Effector memory CD8-positive, alpha-beta T cell (primary cell): Measurements from ENCODE around the gene DAG1.

Experiments
- ATAC-seq: fragments of 150-1000 bp; cut with Tn5 transposase; replicated peaks from 2 replicates; pipeline ENCODE4 v1.10.0; 2021; ENCODE audit warnings: mild to moderate bottlenecking, moderate library complexity
- DNase-seq, 3 experiments: peaks; one replicate each; pipeline ENCODE4 v3.0.0; 2021
- H3K27ac Mint-ChIP-seq, 2 donors: one replicate each; pipeline ENCODE4 v1.8.0; 2022; ENCODE audit warnings: mild to moderate bottlenecking in 2 of 2, mixed read lengths in 2 of 2, moderate library complexity in 2 of 2
- H3K27me3 Mint-ChIP-seq, 2 donors: one replicate each; pipeline ENCODE4 v1.8.0; 2022; ENCODE audit warnings: mixed read lengths in 2 of 2
- H3K36me3 Mint-ChIP-seq: one replicate; pipeline ENCODE4 v1.8.0; 2022; ENCODE audit warnings: mild to moderate bottlenecking, moderate library complexity, mixed read lengths; ENCODE audit not compliant: insufficient read depth
- H3K4me1 Mint-ChIP-seq, 2 donors: one replicate each; pipeline ENCODE4 v1.8.0; 2022; ENCODE audit warnings: low read depth in 2 of 2, mixed read lengths in 2 of 2
- H3K4me3 Mint-ChIP-seq, 2 donors: one replicate each; pipeline ENCODE4 v1.8.0; 2022; ENCODE audit warnings: mild to moderate bottlenecking in 2 of 2, mixed read lengths in 2 of 2, moderate library complexity in 2 of 2
- H3K9me3 Mint-ChIP-seq, 2 donors: one replicate each; pipeline ENCODE4 v1.8.0; 2022; ENCODE audit warnings: mixed read lengths in 2 of 2
- total RNA-seq, 9 experiments: gene quantifications; one replicate each; lab custom pipeline; 2026; lab: John Stamatoyannopoulos, UW

DAG1 gene
- total RNA-seq = 16.8 to 31.3 (median 22.6) reads per million in 9 experiments

DNA sequence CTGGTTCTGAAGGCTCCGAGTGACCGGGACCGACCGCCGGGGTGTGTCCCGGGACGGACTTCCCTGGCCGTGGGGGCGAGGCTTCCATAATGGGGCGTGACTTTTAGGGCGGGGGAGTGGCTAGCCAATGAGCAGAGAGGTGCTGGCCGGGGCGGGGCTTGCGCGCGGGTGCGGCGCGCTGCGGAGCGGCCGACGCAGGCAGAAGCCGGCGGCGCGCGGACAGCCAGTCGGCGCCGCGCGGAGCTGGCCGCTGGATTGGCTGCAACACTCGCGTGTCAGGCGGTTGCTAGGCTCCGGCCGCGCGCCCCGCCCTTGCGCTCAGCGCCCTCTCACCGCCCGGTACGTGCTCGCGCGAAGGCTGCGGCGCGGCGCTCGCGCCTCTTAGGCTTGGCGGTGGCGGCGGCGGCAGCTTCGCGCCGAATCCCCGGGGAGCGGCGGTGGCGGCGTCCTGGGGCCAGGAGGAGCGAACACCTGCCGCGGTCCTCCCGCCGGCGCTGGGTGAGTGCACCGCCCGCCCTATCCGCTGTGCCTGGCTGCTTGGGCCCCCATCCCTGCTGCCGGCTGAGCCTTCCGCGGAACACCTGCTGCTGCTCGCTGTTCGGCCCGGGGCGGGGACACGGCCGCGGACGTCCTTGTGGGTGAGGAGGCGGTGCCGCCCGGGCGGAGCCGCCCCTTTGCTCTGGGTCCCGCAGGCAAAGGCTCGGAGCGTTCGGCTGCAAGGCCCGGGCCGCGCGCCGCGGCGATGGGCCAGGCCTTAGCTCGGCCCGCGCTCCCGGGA is at the start of gene DAG1:
TSS of gene DAG1 (plus strand) at position 332 of the 778 bp plus-strand sequence. CDS start 40,268 bp downstream, outside the sequence.
- Mint-ChIP-seq H3K36me3 (peaks cover 10% of the 10 kb centered on the region), H3K4me3 (peak within 1 kb of the TSS; percentile 88 to 91), H3K27me3 (no peaks in the 10 kb centered on the region), H3K4me1 (peaks cover 21 to 24% of the 10 kb centered on the region in 2 donors), H3K27ac (peak within 1 kb of the TSS; percentile 77 to 91), H3K9me3 (no peaks in the 10 kb centered on the region)
- ATAC-seq (peak; percentile 87), DNase-seq (peak; percentile 91 to 92 (median 92))

DNA sequence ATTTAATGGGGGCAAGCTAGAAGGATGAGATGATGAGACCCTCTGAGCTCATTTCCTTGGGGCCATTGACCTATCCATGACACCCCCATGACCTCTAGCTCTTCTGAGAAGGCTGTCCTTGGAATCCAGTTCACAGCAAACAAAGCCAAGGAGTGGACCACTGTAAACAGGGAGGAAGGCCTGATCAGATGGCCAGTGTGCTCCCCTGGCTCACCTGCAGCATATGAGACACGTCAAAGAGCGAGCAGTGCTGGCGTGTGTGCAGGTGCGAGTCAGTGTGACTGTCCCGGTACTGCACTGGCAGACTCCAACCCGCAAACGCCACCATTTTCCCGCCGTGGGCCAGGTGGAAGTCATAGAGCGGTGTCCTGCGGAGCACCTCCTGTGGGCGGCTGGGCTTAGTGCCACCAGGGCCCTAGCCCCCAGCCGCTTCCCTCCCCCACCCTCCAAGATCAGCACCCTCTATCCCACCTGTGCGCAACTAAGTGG is 48.1 kb upstream of the DAG1 start:
- Mint-ChIP-seq H3K27ac (no peak overlapping the region), H3K36me3 (peaks cover 3% of the 10 kb centered on the region), H3K4me1 (peaks cover 28 to 35% of the 10 kb centered on the region in 2 donors), H3K27me3 (no peaks in the 10 kb centered on the region), H3K9me3 (no peaks in the 10 kb centered on the region), H3K4me3 (no peak overlapping the region)
- DNase-seq (no peak), ATAC-seq (no peak)

DNA sequence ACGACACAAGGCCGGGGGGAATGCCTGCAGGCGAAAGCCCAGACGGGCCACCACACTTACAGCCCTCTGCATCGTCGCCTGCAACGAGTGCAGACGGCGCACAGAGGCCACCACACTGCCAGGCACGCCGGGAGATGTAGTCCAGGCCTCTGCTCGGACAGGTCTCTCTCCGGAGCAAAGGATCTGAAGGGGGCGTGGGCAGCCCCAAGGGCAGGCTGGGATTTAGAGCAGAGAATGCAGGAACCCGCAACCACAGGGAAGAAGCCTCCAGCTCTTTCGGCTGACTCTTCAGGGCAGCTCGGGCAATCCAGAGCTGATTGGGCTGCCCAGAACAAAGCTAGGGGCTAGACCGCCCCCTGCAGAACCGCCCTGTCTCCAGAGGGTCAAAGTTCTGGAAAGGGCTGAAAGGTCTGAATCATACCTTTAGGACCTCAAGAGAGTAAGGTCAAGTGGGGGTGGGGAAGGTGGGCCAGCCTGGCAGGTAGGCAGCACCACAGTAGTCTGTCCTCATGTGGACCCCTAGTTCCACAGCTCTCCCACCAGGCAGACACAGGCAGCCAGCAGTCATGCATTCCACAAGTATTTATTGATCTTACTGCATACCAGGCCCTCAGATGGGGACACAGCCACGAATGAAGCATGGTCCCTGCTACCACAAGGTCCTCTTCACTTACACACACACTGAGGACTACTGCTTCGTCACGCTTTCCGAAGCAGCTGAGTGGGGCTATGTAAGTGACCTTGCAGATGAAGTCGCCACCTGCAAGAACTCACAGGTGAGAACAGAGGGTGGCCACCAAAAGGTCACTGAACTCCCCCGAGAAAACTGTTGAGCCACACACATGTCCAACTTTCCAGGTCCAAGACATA is 47.5 kb upstream of the DAG1 start, which contains the start of gene AMT:
TSS of gene AMT (minus strand) at position 95 of the 870 bp plus-strand sequence. CDS start at position 72, 23 bp downstream.
- DNase-seq = no peak
- peaks cover 22 to 30% of the 10 kb centered on the region in 2 donors for H3K4me1 Mint-ChIP-seq
- no peak within 1 kb of the TSS for H3K27ac Mint-ChIP-seq
- H3K27me3 Mint-ChIP-seq = no peaks in the 10 kb centered on the region
- peaks cover 3% of the 10 kb centered on the region for H3K36me3 Mint-ChIP-seq
- H3K9me3 Mint-ChIP-seq = no peaks in the 10 kb centered on the region
- no peak within 1 kb of the TSS for H3K4me3 Mint-ChIP-seq
- ATAC-seq = no peak

DNA sequence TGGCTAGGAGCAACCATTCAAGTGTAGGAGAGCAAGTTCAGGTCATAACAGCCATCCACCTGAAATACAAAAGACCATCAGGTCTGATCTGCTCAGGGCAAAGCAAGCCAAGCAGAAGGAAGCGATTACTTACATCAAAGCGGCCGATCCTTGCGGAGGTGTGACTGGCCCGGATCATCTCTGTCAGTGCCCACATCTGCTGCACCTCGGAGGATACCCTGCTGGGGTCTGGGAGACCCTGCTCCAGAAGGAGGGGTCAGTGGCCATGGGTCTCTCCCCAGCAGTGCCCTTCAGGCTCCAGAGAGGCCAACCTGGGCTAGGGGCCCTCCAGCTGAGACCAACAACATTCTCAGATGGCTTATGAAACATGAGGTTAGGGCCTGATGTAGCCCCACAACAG is 45.3 kb upstream of the DAG1 start:
- Mint-ChIP-seq H3K27ac (peak overlapping the region; percentile 28 to 44), H3K4me1 (peaks cover 21 to 32% of the 10 kb centered on the region in 2 donors), H3K36me3 (peaks cover 12% of the 10 kb centered on the region), H3K27me3 (no peaks in the 10 kb centered on the region), H3K9me3 (no peaks in the 10 kb centered on the region), H3K4me3 (no peak overlapping the region)
- DNase-seq (no peak), ATAC-seq (no peak)

DNA sequence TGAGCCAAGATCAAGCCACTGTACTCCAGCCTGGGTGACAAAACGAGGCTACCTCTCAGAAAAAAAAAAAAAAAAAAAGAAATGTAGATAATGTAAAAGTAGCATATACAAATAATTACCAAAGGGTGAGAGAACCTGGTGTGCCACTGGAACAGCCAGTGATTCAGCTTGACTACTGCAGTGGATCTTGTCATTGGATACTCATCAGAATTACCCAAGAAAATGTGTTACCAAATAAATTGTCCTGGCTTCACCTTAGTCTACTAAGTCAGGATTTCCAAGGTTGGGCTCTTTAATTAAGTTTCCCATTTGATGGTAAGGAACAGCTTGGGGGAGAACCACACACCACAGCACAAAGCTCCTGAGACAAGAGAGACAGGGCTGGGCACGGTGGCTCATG is 42.5 kb upstream of the DAG1 start:
- ATAC-seq (no peak), DNase-seq (no peak)
- H3K9me3 Mint-ChIP-seq = no peaks in the 10 kb centered on the region

DNA sequence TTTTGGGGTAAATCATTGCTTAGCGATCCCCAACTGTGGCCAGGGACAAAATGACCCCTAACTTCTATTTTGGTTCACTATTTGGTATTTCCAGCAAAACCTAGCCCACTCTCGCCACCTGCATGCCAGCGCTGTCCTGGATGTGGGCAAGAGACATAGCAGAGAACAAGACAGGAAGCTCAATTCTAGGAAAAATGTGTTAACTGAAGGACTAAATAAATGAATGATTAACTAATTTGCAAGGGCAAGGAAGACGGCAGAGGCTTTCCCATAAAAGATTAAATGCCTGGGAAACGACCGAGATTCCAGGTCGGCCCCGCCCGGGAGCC is 41.4 kb upstream of the DAG1 start:
- no peaks in the 10 kb centered on the region for H3K27me3 Mint-ChIP-seq
- no peaks in the 10 kb centered on the region for H3K9me3 Mint-ChIP-seq
- H3K36me3 Mint-ChIP-seq = peaks cover 12% of the 10 kb centered on the region
- peak overlapping the region; percentile 94 to 97 for H3K4me3 Mint-ChIP-seq
- H3K27ac Mint-ChIP-seq = peak overlapping the region; percentile 90 to 97
- ATAC-seq = no peak
- DNase-seq = no peak
- H3K4me1 Mint-ChIP-seq = peaks cover 18 to 26% of the 10 kb centered on the region in 2 donors

More for the DNA sequence above, 42.5 kb upstream of the DAG1 start:
- Mint-ChIP-seq H3K4me3 (peak overlapping the region; percentile 94 to 97), H3K4me1 (peaks cover 18 to 26% of the 10 kb centered on the region in 2 donors), H3K36me3 (peaks cover 12% of the 10 kb centered on the region), H3K27ac (no peak overlapping the region), H3K27me3 (no peaks in the 10 kb centered on the region)

DNA sequence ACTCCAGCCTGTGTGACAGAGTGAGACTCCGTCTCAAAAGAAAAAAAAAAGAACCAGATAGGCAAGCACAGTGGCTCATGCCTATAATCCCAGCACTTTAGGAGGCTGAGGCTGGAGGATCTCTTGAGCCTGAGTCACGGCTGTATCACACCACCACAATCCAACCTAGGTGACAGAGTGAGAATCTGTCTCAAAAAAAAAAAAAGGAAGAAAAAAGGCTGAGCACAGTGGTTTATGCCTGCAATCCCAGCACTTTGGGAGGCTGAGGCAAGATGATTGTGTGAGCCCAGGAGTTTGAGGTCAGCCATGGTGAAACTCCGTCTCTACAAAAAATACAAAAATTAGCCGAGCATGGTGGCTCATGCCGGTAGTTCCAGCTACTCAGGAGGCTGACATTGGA is 35.3 kb upstream of the DAG1 start:
- H3K27me3 Mint-ChIP-seq = no peaks in the 10 kb centered on the region
- H3K9me3 Mint-ChIP-seq = no peaks in the 10 kb centered on the region
- no peak for ATAC-seq
- H3K36me3 Mint-ChIP-seq = peaks cover 1% of the 10 kb centered on the region
- H3K27ac Mint-ChIP-seq = no peak overlapping the region
- no peak overlapping the region for H3K4me3 Mint-ChIP-seq
- peaks cover under 1 to 2% of the 10 kb centered on the region in 2 donors for H3K4me1 Mint-ChIP-seq
- DNase-seq = no peak

DNA sequence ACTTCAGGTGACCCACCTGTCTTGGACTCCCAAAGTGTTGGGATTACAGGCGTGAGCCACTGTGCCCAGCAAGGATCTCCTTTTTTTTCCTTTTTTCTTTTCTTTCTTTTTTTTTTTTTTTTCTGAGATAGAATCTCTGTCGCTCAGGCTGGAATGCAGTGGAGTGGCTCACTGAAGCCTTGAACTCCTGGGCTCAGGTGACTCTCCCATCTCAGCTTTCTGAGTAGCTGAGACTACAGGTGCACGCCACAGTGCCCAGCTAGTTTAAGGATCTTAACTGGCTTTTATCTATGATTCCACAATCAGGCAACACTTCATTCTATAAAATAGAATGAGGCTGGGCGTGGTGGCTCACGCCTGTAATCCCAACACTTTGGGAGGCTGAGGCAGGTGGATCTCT is 24.7 kb upstream of the DAG1 start:
- H3K4me3 Mint-ChIP-seq = peak overlapping the region in 1 of 2 donors; percentile 27
- peaks cover 6 to 10% of the 10 kb centered on the region in 2 donors for H3K4me1 Mint-ChIP-seq
- peaks cover 2% of the 10 kb centered on the region for H3K36me3 Mint-ChIP-seq
- H3K27ac Mint-ChIP-seq = peak overlapping the region; percentile 88 to 89
- no peak for DNase-seq
- no peak for ATAC-seq
- H3K27me3 Mint-ChIP-seq = no peaks in the 10 kb centered on the region
- H3K9me3 Mint-ChIP-seq = no peaks in the 10 kb centered on the region

GRCh38 chr3:49453621-49454020 is 16.4 kb upstream of the DAG1 start:
- H3K9me3 Mint-ChIP-seq = no peaks in the 10 kb centered on the region
- H3K4me3 Mint-ChIP-seq = no peak overlapping the region
- DNase-seq = no peak
- peaks cover 3% of the 10 kb centered on the region for H3K36me3 Mint-ChIP-seq
- ATAC-seq = no peak
- H3K27ac Mint-ChIP-seq = no peak overlapping the region
- no peaks in the 10 kb centered on the region for H3K27me3 Mint-ChIP-seq
- peaks cover 0 to 4% of the 10 kb centered on the region in 2 donors for H3K4me1 Mint-ChIP-seq

DNA sequence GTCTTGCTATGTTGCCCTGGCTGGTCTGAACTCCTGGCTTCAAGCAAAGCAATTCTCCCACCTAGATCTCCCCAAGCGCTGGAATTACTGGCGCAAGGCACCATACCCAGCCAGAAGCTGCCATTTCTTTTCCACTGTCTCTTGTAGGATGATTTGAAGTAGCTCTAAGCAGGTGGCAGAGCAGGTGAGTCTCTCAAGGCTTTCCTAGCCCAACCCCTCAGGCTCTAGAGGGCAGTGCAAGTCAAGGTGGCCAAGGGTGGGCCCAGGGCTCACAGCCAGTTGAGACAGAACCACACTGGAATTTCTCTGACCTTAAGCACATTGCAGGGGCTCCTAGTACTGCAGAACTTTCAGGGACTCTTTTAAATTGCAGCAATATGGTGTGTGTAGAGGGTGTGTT is 15.6 kb upstream of the DAG1 start:
- H3K27ac Mint-ChIP-seq = peak overlapping the region in 1 of 2 donors; percentile 67
- DNase-seq = no peak
- no peaks in the 10 kb centered on the region for H3K9me3 Mint-ChIP-seq

DNA sequence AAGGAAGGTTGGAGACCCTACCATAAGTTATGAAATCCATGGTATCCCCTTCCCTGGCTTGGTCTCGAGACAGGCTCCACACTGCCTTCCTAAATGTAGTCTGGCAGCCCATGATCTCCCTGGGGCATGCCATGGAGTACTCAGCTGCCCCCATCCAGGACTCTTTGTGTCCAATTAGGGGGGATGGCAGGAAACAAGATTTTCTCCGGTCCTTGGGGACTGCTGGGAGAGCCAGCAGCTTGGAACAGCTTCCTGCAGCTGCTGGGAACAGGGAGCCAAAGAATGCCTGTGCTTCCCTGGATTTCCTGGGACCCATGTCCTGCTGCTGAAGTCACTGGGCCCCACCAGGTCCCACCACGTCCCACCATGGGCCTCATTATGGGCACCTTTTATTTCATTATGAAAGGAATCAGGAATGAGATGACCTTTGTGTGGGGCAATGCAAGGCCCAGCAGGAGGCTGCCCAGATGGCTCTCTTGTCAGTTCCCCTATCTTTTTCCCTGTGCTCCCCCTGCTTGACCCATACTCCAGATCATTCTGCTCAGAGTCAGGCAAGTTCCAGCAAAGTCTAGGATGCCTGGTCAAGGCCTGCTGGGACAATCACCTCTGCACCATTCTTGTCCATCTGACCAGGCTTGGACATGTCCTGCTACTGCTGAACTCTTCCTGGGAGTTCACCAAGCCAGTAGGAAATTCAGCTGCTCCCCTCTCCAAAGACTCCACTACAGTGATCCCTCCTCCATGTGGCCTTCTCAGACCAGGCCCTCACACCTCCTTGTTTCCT is 15.0 kb upstream of the DAG1 start:
- Mint-ChIP-seq H3K36me3 (peaks cover 3% of the 10 kb centered on the region), H3K27ac (peak overlapping the region in 1 of 2 donors; percentile 67), H3K9me3 (no peaks in the 10 kb centered on the region), H3K4me3 (no peak overlapping the region), H3K27me3 (no peaks in the 10 kb centered on the region), H3K4me1 (no peaks in the 10 kb centered on the region)
- ATAC-seq (no peak), DNase-seq (no peak)

More for the DNA sequence above, 15.6 kb upstream of the DAG1 start:
- Mint-ChIP-seq H3K4me3 (no peak overlapping the region), H3K36me3 (peaks cover 3% of the 10 kb centered on the region), H3K4me1 (no peaks in the 10 kb centered on the region), H3K27me3 (no peaks in the 10 kb centered on the region)
- no peak for ATAC-seq

DNA sequence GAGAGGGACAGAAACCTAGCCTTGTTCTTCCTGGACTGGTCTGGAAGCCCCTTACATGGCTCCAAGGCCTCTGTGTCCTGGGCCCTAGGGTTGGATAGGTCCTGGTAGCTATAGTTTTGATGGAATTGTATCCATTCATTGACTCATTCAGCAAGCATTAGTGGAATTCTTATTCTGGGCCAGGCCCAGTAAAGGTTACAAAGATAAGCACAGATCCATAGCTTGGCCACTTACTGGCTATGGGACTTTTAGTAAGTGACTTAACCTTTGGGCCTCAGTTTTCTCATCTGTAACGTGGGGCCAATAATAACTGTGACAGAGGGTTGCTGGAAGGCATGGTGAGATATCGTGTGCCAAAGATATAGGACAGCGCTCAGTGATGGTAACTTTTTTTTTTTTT is 13.6 kb upstream of the DAG1 start:
- H3K4me3 Mint-ChIP-seq = no peak overlapping the region
- no peaks in the 10 kb centered on the region for H3K4me1 Mint-ChIP-seq
- no peaks in the 10 kb centered on the region for H3K27me3 Mint-ChIP-seq
- no peaks in the 10 kb centered on the region for H3K9me3 Mint-ChIP-seq
- H3K27ac Mint-ChIP-seq = no peak overlapping the region
- peaks cover 3% of the 10 kb centered on the region for H3K36me3 Mint-ChIP-seq
- DNase-seq = no peak
- no peak for ATAC-seq
